HEK293 (cell line): ENCODE data around the gene FBN2.

Experiments used
- CTCF ChIA-PET: fragments of 350-600 bp; formaldehyde crosslinking; extraction: SDS; loops from one replicate; lab custom pipeline; 2021; ENCODE audit warnings: antibody characterized with exemption; lab: Yijun Ruan, JAX
- POLR2A ChIA-PET: fragments of 300-600 bp; formaldehyde crosslinking; extraction: SDS; loops from one replicate; lab custom pipeline; 2020; ENCODE audit warnings: antibody characterized with exemption, inconsistent platforms; lab: Yijun Ruan, JAX
- H3K27ac ChIP-seq: fragments of 200-500 bp; sonication (Bioruptor generic); 2 replicates; pipeline ENCODE4 v1.5.1; 2014; ENCODE audit warnings: low read depth, low read length, control low read depth, inconsistent platforms; ENCODE audit errors: extremely low read depth
- H3K36me3 ChIP-seq, 2 experiments: fragments of 200-500 bp in 1 of 2; sonication (Bioruptor generic) in 1 of 2; 1 replicate in 1 of 2; 2 replicates in 1 of 2; pipeline ENCODE4 v1.5.1; 2014 to 2017; ENCODE audit warnings: inconsistent platforms in 2 of 2, low read length in 2 of 2; ENCODE audit not compliant: control insufficient read depth in 2 of 2, insufficient read depth in 1 of 2
- H3K4me1 ChIP-seq: fragments of 200-500 bp; sonication (Bioruptor generic); 2 replicates; pipeline ENCODE4 v1.5.1; 2014; ENCODE audit warnings: mild to moderate bottlenecking, low read length, inconsistent platforms; ENCODE audit not compliant: control insufficient read depth, insufficient read depth
- H3K4me3 ChIP-seq: 2 replicates; pipeline ENCODE4 v1.5.1; 2011; ENCODE audit warnings: low read depth, mild to moderate bottlenecking, control low read depth, low read length, moderate library complexity
- H3K9me3 ChIP-seq: fragments of 200-500 bp; sonication (Bioruptor generic); 2 replicates; pipeline ENCODE4 v1.5.1; 2014; ENCODE audit warnings: low read depth, low read length, inconsistent platforms; ENCODE audit not compliant: control insufficient read depth, insufficient read depth
- BCL6B ChIP-seq: fragments of 450-650 bp; formaldehyde crosslinking; IDR thresholded peaks from 2 replicates; pipeline ENCODE4 v1.5.1; 2017; ENCODE audit warnings: missing biosample characterization, missing genetic modification characterization
- HOXC10 ChIP-seq: sonication (generic); formaldehyde crosslinking; IDR thresholded peaks from 2 replicates; pipeline ENCODE4 v1.8.1; 2023; ENCODE audit warnings: mild to moderate bottlenecking, missing genetic modification reagents
- KLF16 ChIP-seq: fragments of 450-650 bp; formaldehyde crosslinking; IDR thresholded peaks from 2 replicates; pipeline ENCODE4 v1.5.1; 2017; ENCODE audit warnings: missing biosample characterization, missing genetic modification characterization
- KLF9 ChIP-seq: fragments of 450-650 bp; formaldehyde crosslinking; IDR thresholded peaks from 2 replicates; pipeline ENCODE4 v1.5.1; 2016; ENCODE audit warnings: missing biosample characterization, missing genetic modification characterization, low read depth
- PATZ1 ChIP-seq: fragments of 450-650 bp; formaldehyde crosslinking; IDR thresholded peaks from 2 replicates; pipeline ENCODE4 v1.5.1; 2016; ENCODE audit warnings: missing biosample characterization, missing genetic modification characterization
- REPIN1 ChIP-seq: fragments of 450-650 bp; formaldehyde crosslinking; IDR thresholded peaks from 2 replicates; pipeline ENCODE4 v1.5.1; 2017; ENCODE audit warnings: missing biosample characterization, missing genetic modification characterization, low read depth
- ZBTB1 ChIP-seq: fragments of 450-650 bp; formaldehyde crosslinking; IDR thresholded peaks from 2 replicates; pipeline ENCODE4 v1.5.1; 2016; ENCODE audit warnings: missing biosample characterization, missing genetic modification characterization
- ZIC2 ChIP-seq: fragments of 450-650 bp; formaldehyde crosslinking; IDR thresholded peaks from 2 replicates; pipeline ENCODE4 v1.5.1; 2016; ENCODE audit warnings: missing biosample characterization, missing genetic modification characterization
- ZNF121 ChIP-seq: fragments of 450-650 bp; formaldehyde crosslinking; IDR thresholded peaks from 2 replicates; pipeline ENCODE4 v1.5.1; 2016; ENCODE audit warnings: missing biosample characterization, missing genetic modification characterization
- ZNF175 ChIP-seq: fragments of 450-650 bp; formaldehyde crosslinking; IDR thresholded peaks from 2 replicates; pipeline ENCODE4 v1.5.1; 2016; ENCODE audit warnings: missing biosample characterization, missing genetic modification characterization
- ZNF202 ChIP-seq: fragments of 450-650 bp; formaldehyde crosslinking; IDR thresholded peaks from 2 replicates; pipeline ENCODE4 v1.5.1; 2016; ENCODE audit warnings: missing biosample characterization, missing genetic modification characterization, borderline replicate concordance
- ZNF211 ChIP-seq: fragments of 450-650 bp; formaldehyde crosslinking; IDR thresholded peaks from 2 replicates; pipeline ENCODE4 v1.5.1; 2016; ENCODE audit warnings: low read depth, missing biosample characterization, missing genetic modification characterization
- ZNF391 ChIP-seq: fragments of 450-650 bp; formaldehyde crosslinking; IDR thresholded peaks from 2 replicates; pipeline ENCODE4 v1.5.1; 2016; ENCODE audit warnings: low read depth, missing biosample characterization, missing genetic modification characterization, borderline replicate concordance
- ZNF473 ChIP-seq: fragments of 450-650 bp; formaldehyde crosslinking; IDR thresholded peaks from 2 replicates; pipeline ENCODE4 v1.5.1; 2017; ENCODE audit warnings: missing biosample characterization, missing genetic modification characterization
- ZNF514 ChIP-seq: fragments of 450-650 bp; formaldehyde crosslinking; IDR thresholded peaks from 2 replicates; pipeline ENCODE4 v1.5.1; 2016; ENCODE audit warnings: missing biosample characterization, missing genetic modification characterization
- ZNF544 ChIP-seq: fragments of 450-650 bp; formaldehyde crosslinking; IDR thresholded peaks from 2 replicates; pipeline ENCODE4 v1.5.0; 2017; ENCODE audit warnings: missing biosample characterization, missing genetic modification characterization
- ZNF561 ChIP-seq: fragments of 450-650 bp; IDR thresholded peaks from 2 replicates; pipeline ENCODE4 v1.5.1; 2018; ENCODE audit warnings: missing biosample characterization, missing genetic modification characterization, borderline replicate concordance
- ZNF843 ChIP-seq: fragments of 450-650 bp; formaldehyde crosslinking; IDR thresholded peaks from 2 replicates; pipeline ENCODE4 v1.5.1; 2016; ENCODE audit warnings: missing biosample characterization, missing genetic modification characterization
- TF ChIP-seq, protein P1 (sequence below): fragments of 450-650 bp; formaldehyde crosslinking; IDR thresholded peaks from 2 replicates; pipeline ENCODE4 v1.5.1; 2016; ENCODE audit warnings: missing biosample characterization, missing genetic modification characterization
- TF ChIP-seq, protein P2 (sequence below): fragments of 450-650 bp; formaldehyde crosslinking; IDR thresholded peaks from 2 replicates; pipeline ENCODE4 v1.5.1; 2016; ENCODE audit warnings: missing biosample characterization, missing genetic modification characterization, borderline replicate concordance
- TF ChIP-seq, protein P3 (sequence below): fragments of 450-650 bp; formaldehyde crosslinking; IDR thresholded peaks from 2 replicates; pipeline ENCODE4 v1.5.1; 2016; ENCODE audit warnings: missing biosample characterization, missing genetic modification characterization

FBN2 gene

GRCh38 chr5:128534726-128535125 lies 3.3 kb downstream of the FBN2 start (continued):
- TF ChIP-seq, protein P1, sequence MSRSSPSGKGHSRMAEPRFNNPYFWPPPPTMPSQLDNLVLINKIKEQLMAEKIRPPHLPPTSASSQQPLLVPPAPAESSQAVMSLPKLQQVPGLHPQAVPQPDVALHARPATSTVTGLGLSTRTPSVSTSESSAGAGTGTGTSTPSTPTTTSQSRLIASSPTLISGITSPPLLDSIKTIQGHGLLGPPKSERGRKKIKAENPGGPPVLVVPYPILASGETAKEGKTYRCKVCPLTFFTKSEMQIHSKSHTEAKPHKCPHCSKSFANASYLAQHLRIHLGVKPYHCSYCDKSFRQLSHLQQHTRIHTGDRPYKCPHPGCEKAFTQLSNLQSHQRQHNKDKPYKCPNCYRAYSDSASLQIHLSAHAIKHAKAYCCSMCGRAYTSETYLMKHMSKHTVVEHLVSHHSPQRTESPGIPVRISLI, result peak; percentile 76
- TF ChIP-seq, protein P2, sequence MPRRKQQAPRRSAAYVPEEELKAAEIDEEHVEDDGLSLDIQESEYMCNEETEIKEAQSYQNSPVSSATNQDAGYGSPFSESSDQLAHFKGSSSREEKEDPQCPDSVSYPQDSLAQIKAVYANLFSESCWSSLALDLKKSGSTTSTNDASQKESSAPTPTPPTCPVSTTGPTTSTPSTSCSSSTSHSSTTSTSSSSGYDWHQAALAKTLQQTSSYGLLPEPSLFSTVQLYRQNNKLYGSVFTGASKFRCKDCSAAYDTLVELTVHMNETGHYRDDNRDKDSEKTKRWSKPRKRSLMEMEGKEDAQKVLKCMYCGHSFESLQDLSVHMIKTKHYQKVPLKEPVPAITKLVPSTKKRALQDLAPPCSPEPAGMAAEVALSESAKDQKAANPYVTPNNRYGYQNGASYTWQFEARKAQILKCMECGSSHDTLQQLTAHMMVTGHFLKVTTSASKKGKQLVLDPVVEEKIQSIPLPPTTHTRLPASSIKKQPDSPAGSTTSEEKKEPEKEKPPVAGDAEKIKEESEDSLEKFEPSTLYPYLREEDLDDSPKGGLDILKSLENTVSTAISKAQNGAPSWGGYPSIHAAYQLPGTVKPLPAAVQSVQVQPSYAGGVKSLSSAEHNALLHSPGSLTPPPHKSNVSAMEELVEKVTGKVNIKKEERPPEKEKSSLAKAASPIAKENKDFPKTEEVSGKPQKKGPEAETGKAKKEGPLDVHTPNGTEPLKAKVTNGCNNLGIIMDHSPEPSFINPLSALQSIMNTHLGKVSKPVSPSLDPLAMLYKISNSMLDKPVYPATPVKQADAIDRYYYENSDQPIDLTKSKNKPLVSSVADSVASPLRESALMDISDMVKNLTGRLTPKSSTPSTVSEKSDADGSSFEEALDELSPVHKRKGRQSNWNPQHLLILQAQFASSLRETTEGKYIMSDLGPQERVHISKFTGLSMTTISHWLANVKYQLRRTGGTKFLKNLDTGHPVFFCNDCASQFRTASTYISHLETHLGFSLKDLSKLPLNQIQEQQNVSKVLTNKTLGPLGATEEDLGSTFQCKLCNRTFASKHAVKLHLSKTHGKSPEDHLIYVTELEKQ (tag by site-specific recombination), result peak; percentile 72
- TF ChIP-seq KLF9 (tag by site-specific recombination), result no peak

- H3K4me1 ChIP-seq, result peaks cover 8% of the 10 kb centered on the region
- peaks cover 23 to 58% of the 10 kb centered on the region in 2 experiments for H3K36me3 ChIP-seq
- no peaks in the 10 kb centered on the region for H3K9me3 ChIP-seq
- no peak overlapping the region for H3K4me3 ChIP-seq
- ChIA-PET POLR2A (no interaction called here), CTCF (no interaction called here)
- H3K27ac ChIP-seq, result no peak overlapping the region
- TF ChIP-seq ZNF175 (no peak), ZNF561 (tag by site-specific recombination) (no peak), ZNF514 (tag by site-specific recombination) (no peak), ZNF473 (tag by site-specific recombination) (no peak), ZNF121 (tag by site-specific recombination) (no peak), ZIC2 (tag by site-specific recombination) (no peak), HOXC10 (CRISPR knock-in tag) (no peak), ZBTB1 (tag by site-specific recombination) (no peak), ZNF202 (tag by site-specific recombination) (no peak), BCL6B (tag by site-specific recombination) (no peak), ZNF391 (no peak), ZNF211 (tag by site-specific recombination) (no peak), KLF16 (tag by site-specific recombination) (no peak)
- TF ChIP-seq, all 188 proteins: peak for 0
These were observed 5.3 kb downstream of the FBN2 start for GRCh38 chr5:128532776-128533175.

GRCh38 chr5:128532127-128532526 lies 5.9 kb downstream of the FBN2 start:
- peaks cover 8% of the 10 kb centered on the region for H3K4me1 ChIP-seq
- H3K4me3 ChIP-seq, result no peak overlapping the region
- H3K27ac ChIP-seq, result no peak overlapping the region
- ChIA-PET CTCF (interaction anchor here (0.7 to 1.7 kb wide), 2 partner anchors 33 to 348 kb away, joined by 3 to 4 read pairs; no protein-coding TSS in a partner anchor), POLR2A (no interaction called here)
- peaks cover 23 to 64% of the 10 kb centered on the region in 2 experiments for H3K36me3 ChIP-seq
- no peaks in the 10 kb centered on the region for H3K9me3 ChIP-seq
- TF ChIP-seq ZNF843 (tag by site-specific recombination) (no peak), ZNF391 (no peak), REPIN1 (no peak), PATZ1 (tag by site-specific recombination) (no peak), ZNF544 (no peak)
- TF ChIP-seq, protein P3, sequence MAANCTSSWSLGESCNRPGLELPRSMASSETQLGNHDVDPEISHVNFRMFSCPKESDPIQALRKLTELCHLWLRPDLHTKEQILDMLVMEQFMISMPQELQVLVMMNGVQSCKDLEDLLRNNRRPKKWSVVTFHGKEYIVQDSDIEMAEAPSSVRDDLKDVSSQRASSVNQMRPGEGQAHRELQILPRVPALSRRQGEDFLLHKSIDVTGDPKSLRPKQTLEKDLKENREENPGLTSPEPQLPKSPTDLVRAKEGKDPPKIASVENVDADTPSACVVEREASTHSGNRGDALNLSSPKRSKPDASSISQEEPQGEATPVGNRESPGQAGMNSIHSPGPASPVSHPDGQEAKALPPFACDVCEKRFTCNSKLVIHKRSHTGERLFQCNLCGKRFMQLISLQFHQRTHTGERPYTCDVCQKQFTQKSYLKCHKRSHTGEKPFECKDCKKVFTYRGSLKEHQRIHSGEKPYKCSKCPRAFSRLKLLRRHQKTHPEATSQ (tag by site-specific recombination), result no peak
